T-helper 22 cell (primary cell): Measurements from ENCODE around the gene ADPRS.

ENCODE experiments used
- DNase-seq: peaks from one replicate; pipeline ENCODE4 v3.0.0-alpha.2; 2020; ENCODE audit warnings: low read depth

Gene ADPRS

GRCh38 chr1:36088577-36089392, at the start of gene ADPRS:
Gene ADPRS, plus strand, starts transcription at chr1:36088892. Its CDS starts 13 bp downstream, at chr1:36088905.
- DNase-seq: peak; percentile 84

- no peak for DNase-seq
Measured at GRCh38 chr1:36040238-36040637, 48.5 kb upstream of the ADPRS start.

- no peak for DNase-seq
Measured at GRCh38 chr1:36051821-36052220, 36.9 kb upstream of the ADPRS start.

- DNase-seq: no peak
Measured at GRCh38 chr1:36053978-36054377, 34.7 kb upstream of the ADPRS start.

- no peak for DNase-seq
Measured at GRCh38 chr1:36055706-36056105, 33.0 kb upstream of the ADPRS start.

GRCh38 chr1:36062315-36062714, 26.4 kb upstream of the ADPRS start:
- no peak for DNase-seq

GRCh38 chr1:36067871-36068270, 20.8 kb upstream of the ADPRS start:
- no peak for DNase-seq

- DNase-seq: no peak
Measured at GRCh38 chr1:36068866-36069265, 19.8 kb upstream of the ADPRS start.

- DNase-seq: no peak
Measured at GRCh38 chr1:36070349-36070748, 18.3 kb upstream of the ADPRS start.

- DNase-seq: no peak
Measured at GRCh38 chr1:36076979-36077573, 11.6 kb upstream of the ADPRS start.

GRCh38 chr1:36080236-36080635, 8.5 kb upstream of the ADPRS start:
- no peak for DNase-seq

GRCh38 chr1:36080801-36081200, 7.9 kb upstream of the ADPRS start:
- DNase-seq: no peak

- DNase-seq: no peak
Measured at GRCh38 chr1:36081926-36082485, 6.7 kb upstream of the ADPRS start.

GRCh38 chr1:36083219-36083618, 5.5 kb upstream of the ADPRS start:
- DNase-seq: no peak

- no peak for DNase-seq
Measured at GRCh38 chr1:36083635-36084496, 4.8 kb upstream of the ADPRS start, which contains the start of gene TEKT2. Gene TEKT2, plus strand, starts transcription at chr1:36084094. Its CDS starts 828 bp downstream, at chr1:36084922.

GRCh38 chr1:36084497-36085115, 4.1 kb upstream of the ADPRS start:
- no peak for DNase-seq

GRCh38 chr1:36085126-36085525, 3.6 kb upstream of the ADPRS start:
- no peak for DNase-seq

GRCh38 chr1:36085686-36086526, 2.8 kb upstream of the ADPRS start:
- no peak for DNase-seq

GRCh38 chr1:36086529-36087232, 2.0 kb upstream of the ADPRS start:
- DNase-seq: no peak
